ENCODE results near the gene SLC30A1. TPM values are rescaled to one million over a fixed set of nuclear protein-coding genes. Genes with fewer than 3 reads are reported as not detected.

The SLC30A1 gene
- total RNA-seq, 1 donor from 2014 or later, result 7.1 TPM

DNA sequence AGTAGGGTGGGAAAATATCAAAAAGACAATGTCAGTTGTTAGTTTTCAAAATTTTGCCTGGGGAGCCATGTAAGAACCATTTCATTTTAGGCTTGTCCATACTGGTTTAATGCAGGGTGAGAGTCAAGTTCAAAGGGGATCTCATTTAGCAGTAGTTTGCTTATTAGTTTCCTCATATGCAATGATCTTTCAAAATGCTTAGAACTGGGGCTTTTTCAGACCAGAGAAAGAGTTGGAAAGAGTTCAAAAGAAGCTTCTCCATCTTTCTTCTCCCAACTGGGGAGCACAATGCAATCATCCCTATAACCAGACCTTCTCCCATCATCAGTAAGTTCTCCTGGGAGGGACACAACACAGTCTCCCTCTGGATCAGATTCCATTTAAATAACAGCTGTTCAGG lies 16.5 kb upstream of the SLC30A1 start:
- Mint-ChIP-seq H3K27ac (no peak overlapping the region), H3K36me3 (no peaks in the 10 kb centered on the region), H3K27me3 (ENCODE audit: insufficient read depth, low read depth) (peaks cover 4% of the 10 kb centered on the region), H3K4me3 (no peak overlapping the region), H3K9me3 (no peaks in the 10 kb centered on the region), H3K4me1 (peaks cover 21% of the 10 kb centered on the region)
- TF ChIP-seq EZH2phosphoT487 (IDR thresholded peaks at IDR 0.05) (no peak), EZH2 (IDR thresholded peaks at IDR 0.05) (no peak), CTCF (IDR thresholded peaks at IDR 0.05) (no peak)
- Histone ChIP-seq H3K36me3 (no peaks in the 10 kb centered on the region), H3F3A (ENCODE audit: low read depth) (no peaks in the 10 kb centered on the region), H3K27ac (no peak overlapping the region), H4K20me1 (ENCODE audit: low read depth) (no peaks in the 10 kb centered on the region), H3K27me3 (no peaks in the 10 kb centered on the region), H2AFZ (replicated peaks) (no peak overlapping the region), H3K9me3 (ENCODE audit: low read depth) (no peaks in the 10 kb centered on the region), H3K4me3 (no peak overlapping the region), H3K79me2 (ENCODE audit: low read depth) (no peaks in the 10 kb centered on the region), H3K4me2 (no peak overlapping the region), H3K9ac (no peak overlapping the region), H3K4me1 (peaks cover 8% of the 10 kb centered on the region)
- no peak for DNase-seq (ENCODE audit: low spot score)

DNA sequence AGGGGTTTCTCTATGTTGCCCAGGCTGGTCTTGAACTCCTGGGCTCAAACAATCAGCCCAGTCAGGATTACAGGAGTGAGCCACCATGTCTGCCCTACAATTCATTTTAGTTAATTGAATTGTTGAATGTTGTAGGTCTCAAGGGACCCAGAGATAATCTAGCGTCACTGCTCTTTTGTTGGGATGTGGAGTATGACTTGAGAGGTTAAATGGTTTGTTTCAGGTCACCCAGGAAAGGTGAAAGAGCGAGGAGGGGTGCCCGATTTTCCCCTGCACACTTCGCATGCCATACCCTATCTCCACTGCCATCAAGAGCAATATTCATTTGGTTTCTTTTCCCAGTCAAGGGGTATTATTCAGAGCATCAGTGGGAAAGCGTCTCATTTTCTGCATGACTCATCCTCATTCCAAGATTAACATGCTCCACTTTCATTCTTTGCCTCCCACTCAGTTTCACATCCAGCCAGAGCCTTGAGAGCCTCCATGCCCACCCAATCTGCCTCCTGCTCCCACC lies 13.1 kb upstream of the SLC30A1 start:
- H3K9me3 Mint-ChIP-seq, result no peaks in the 10 kb centered on the region

GRCh38 chr1:211589782-211590721 lies 11.1 kb upstream of the SLC30A1 start:
- Histone ChIP-seq H3K4me1 (no peaks in the 10 kb centered on the region), H3F3A (ENCODE audit: low read depth) (no peaks in the 10 kb centered on the region), H3K9me3 (ENCODE audit: low read depth) (no peaks in the 10 kb centered on the region), H3K27ac (no peak overlapping the region), H2AFZ (replicated peaks) (no peak overlapping the region), H3K4me3 (no peak overlapping the region), H3K36me3 (no peaks in the 10 kb centered on the region), H3K9ac (no peak overlapping the region), H3K27me3 (no peaks in the 10 kb centered on the region), H3K79me2 (ENCODE audit: low read depth) (no peaks in the 10 kb centered on the region), H4K20me1 (ENCODE audit: low read depth) (no peaks in the 10 kb centered on the region), H3K4me2 (no peak overlapping the region)
- DNase-seq (ENCODE audit: low spot score), result no peak
- Mint-ChIP-seq H3K4me3 (no peak overlapping the region), H3K4me1 (peaks cover 12% of the 10 kb centered on the region), H3K36me3 (no peaks in the 10 kb centered on the region), H3K27ac (no peak overlapping the region), H3K27me3 (ENCODE audit: insufficient read depth, low read depth) (peaks cover 4% of the 10 kb centered on the region), H3K9me3 (no peaks in the 10 kb centered on the region)
- TF ChIP-seq CTCF (IDR thresholded peaks at IDR 0.05) (no peak), EZH2 (IDR thresholded peaks at IDR 0.05) (no peak), EZH2phosphoT487 (IDR thresholded peaks at IDR 0.05) (no peak)

More for the DNA sequence above, 13.1 kb upstream of the SLC30A1 start:
- no peak overlapping the region for H3K4me3 ChIP-seq
- Mint-ChIP-seq H3K4me1 (peaks cover 21% of the 10 kb centered on the region), H3K27me3 (ENCODE audit: insufficient read depth, low read depth) (peaks cover 4% of the 10 kb centered on the region), H3K27ac (no peak overlapping the region), H3K36me3 (no peaks in the 10 kb centered on the region), H3K4me3 (peak overlapping the region; percentile 36)
- TF ChIP-seq EZH2 (IDR thresholded peaks at IDR 0.05) (no peak), EZH2phosphoT487 (IDR thresholded peaks at IDR 0.05) (no peak), CTCF (IDR thresholded peaks at IDR 0.05) (no peak)
- peaks cover 8% of the 10 kb centered on the region for H3K4me1 ChIP-seq
- DNase-seq (ENCODE audit: low spot score), result no peak
- no peak overlapping the region for H3K27ac ChIP-seq
- H3K79me2 ChIP-seq (ENCODE audit: low read depth), result no peaks in the 10 kb centered on the region
- no peaks in the 10 kb centered on the region for H3F3A ChIP-seq (ENCODE audit: low read depth)
- no peak overlapping the region for H3K9ac ChIP-seq
- H3K4me2 ChIP-seq, result no peak overlapping the region
- H2AFZ ChIP-seq (replicated peaks), result no peak overlapping the region
- H3K27me3 ChIP-seq, result no peaks in the 10 kb centered on the region
- H3K36me3 ChIP-seq, result no peaks in the 10 kb centered on the region
- H4K20me1 ChIP-seq (ENCODE audit: low read depth), result no peaks in the 10 kb centered on the region
- H3K9me3 ChIP-seq (ENCODE audit: low read depth), result no peaks in the 10 kb centered on the region
